Measurements from ENCODE around the gene HLA-F.
A peak's percentile ranks its signal among the peaks of the same experiment; 100 is the strongest.

The HLA-F gene

DNA sequence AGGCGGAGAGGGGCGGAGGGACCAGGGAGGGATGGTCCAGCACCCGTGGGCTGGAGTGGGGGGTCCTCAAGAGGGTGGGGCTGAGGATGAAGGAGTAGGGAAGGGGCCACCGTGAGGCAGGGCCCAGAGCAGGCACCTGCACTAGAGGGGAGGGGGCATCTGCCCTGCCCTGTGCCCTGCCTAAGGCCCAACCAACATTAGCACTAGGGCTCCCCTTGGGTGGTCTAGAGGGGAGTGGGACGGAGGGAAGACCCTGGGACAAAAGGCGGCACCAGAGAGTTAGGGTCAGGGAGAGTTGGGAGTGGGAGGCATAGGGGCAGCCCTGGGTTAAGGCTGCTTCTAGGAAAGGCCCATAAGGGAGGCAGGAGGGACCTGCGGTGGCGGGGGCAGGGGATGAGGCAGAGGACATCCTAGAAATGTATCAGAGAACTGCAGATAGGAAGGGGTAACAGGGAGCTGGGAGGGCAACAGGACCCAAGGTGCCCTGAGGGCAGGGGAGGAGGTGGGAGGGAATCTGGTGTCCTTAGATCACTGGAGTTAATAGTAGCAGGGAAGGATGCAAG, 24.5 kb downstream of the HLA-F start:
- peak overlapping the region; percentile 95 for H3K4me3 ChIP-seq
- no peak overlapping the region for H3K27ac ChIP-seq
- TF ChIP-seq, protein P1, sequence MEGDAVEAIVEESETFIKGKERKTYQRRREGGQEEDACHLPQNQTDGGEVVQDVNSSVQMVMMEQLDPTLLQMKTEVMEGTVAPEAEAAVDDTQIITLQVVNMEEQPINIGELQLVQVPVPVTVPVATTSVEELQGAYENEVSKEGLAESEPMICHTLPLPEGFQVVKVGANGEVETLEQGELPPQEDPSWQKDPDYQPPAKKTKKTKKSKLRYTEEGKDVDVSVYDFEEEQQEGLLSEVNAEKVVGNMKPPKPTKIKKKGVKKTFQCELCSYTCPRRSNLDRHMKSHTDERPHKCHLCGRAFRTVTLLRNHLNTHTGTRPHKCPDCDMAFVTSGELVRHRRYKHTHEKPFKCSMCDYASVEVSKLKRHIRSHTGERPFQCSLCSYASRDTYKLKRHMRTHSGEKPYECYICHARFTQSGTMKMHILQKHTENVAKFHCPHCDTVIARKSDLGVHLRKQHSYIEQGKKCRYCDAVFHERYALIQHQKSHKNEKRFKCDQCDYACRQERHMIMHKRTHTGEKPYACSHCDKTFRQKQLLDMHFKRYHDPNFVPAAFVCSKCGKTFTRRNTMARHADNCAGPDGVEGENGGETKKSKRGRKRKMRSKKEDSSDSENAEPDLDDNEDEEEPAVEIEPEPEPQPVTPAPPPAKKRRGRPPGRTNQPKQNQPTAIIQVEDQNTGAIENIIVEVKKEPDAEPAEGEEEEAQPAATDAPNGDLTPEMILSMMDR (IDR thresholded peaks at IDR 0.05), result no peak
- peak; percentile 72 for DNase-seq (ENCODE audit: low spot score)

DNA sequence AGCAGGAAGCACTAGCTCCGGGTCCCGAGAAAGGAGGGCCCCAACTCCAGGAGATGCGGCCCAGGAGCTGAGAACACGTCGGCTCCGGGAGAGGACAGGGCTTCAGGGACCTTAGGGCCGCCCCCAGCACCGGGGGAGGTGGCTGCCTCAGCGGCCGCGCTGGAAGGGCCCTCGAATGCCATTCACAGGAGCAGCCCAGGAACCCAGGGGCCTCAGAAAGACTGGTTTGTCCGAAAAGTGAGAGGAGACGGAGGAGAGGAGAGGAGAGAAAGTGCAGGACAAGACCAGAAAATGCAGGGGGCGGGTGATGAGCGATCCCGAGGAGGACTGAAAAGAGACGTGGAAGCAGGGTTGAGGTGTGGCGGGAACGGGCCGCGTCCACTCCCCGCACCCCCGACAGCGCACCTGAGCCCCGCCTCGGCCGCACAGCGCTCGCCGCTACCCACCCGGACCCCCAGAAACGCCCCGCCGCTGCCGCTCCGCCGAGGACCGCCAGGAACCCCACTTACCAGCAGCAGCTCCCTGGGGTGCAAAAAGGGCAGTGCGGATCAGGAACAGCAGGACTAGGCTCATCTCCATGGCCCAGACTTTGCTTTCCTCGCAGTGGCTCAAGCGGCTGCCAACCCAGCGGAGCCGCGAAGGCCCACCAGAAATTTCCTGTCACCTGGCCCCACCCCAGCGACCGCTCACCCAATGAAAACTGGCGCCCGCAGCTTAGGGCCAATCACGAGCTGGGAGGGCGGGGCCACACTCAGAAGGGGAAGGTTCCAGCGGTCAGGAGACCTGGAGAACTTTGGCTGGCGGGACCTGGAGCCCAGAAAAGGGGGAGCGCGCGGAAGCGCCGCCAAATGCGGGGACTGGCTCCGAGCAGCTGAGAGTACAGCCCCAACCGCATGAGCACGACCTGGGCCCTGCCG, 25.4 kb downstream of the HLA-F start:
- TF ChIP-seq, protein P1 (IDR thresholded peaks at IDR 0.05), result no peak
- H3K27ac ChIP-seq, result peak overlapping the region; percentile 61 to 81
- peak; percentile 95 for DNase-seq (ENCODE audit: low spot score)
- H3K4me3 ChIP-seq, result peak overlapping the region; percentile 95

- TF ChIP-seq, protein P1 (IDR thresholded peaks at IDR 0.05), result no peak
- Histone ChIP-seq H3K27ac (peak overlapping the region; percentile 61 to 81), H3K4me3 (peak overlapping the region; percentile 95)
- no peak for DNase-seq (ENCODE audit: low spot score)
Observed at GRCh38 chr6:29749308-29749662, 26.1 kb downstream of the HLA-F start.

DNA sequence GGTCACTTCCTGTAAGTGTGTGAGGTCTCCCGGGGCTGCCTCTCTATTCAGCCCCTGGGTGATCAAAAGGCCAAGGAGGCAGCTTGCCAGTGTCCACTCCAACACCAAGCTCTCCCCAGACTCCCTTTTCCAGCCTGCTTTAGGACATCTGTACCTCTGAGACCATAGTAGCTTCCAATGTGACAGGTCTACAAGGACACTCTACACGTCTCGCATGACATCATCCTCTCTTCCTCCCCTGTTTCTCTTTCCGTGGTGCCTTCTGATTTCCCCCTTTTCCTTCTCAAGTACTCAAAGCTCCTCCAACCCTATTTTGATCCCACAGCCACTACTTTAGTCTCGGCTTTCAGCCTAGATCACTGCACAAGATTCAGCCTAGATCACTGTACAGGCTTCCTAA, 26.4 kb downstream of the HLA-F start:
- Histone ChIP-seq H3K4me3 (peak overlapping the region; percentile 95), H3K27ac (peak overlapping the region; percentile 61 to 81)
- TF ChIP-seq, protein P1 (IDR thresholded peaks at IDR 0.05), result no peak
- DNase-seq (ENCODE audit: low spot score), result no peak

GRCh38 chr6:29750709-29751108, 27.5 kb downstream of the HLA-F start:
- peak; percentile 62 for DNase-seq (ENCODE audit: low spot score)
- TF ChIP-seq, protein P1 (IDR thresholded peaks at IDR 0.05), result no peak
- Histone ChIP-seq H3K27ac (no peak overlapping the region), H3K4me3 (no peak overlapping the region)

- TF ChIP-seq, protein P1 (IDR thresholded peaks at IDR 0.05), result no peak
- peak; percentile 58 for DNase-seq (ENCODE audit: low spot score)
- Histone ChIP-seq H3K4me3 (peak overlapping the region; percentile 77), H3K27ac (peak overlapping the region in 1 of 2 donors; percentile 96)
Observed at GRCh38 chr6:29751480-29751879, 28.2 kb downstream of the HLA-F start.
